Suppressor macrophage (primary cell): ENCODE measurements around the gene CCNQ.

Experiments
- DNase-seq, 4 experiments: peaks; one replicate each; pipeline ENCODE4 v3.0.0-alpha.2; 2020 to 2022

Gene CCNQ

DNA sequence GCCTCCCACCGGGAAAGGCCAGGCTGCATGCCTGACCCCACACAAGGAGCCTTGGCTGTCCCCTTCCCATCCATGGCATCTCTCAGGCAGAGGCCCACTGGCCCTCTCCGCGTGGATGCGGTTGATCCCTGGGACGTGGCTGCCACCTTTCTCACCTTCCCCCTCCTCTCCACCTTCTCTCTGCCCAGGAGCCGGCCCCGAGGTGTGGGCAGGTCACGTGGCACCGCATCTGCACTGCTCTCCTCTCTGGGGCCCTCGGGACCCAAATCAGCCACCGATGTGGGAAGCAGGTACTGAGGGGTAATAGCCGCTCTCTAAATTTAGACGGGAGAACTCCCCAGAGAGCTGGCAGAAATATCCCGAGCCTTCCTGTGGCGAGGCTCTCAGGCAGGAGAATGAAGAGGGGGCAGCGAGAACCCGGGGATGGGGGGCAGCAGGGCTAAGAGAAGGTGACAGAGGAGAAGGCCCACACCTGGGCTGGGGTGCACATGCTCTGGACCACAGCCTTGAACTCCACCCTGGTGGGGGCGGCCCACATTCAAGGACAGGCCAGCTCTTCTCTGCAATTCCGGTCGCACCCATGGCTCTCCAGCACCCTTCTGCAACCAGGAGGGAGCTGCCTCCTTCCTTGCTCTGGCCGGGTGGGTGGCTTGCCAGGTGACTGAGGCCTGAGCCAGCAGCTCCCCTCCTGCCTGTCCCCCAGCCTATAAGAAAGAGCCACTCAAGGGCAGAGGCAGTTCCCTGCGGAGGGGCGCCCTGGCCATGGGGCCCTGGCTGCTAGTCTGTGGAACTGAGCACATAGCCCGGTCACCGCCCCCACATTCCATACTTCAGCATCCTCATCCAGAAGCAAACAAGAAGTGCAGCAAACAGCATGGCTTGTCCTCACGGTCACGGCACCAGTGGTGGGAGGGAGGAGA, 38.4 kb upstream of the CCNQ start:
- no peak for DNase-seq

DNA sequence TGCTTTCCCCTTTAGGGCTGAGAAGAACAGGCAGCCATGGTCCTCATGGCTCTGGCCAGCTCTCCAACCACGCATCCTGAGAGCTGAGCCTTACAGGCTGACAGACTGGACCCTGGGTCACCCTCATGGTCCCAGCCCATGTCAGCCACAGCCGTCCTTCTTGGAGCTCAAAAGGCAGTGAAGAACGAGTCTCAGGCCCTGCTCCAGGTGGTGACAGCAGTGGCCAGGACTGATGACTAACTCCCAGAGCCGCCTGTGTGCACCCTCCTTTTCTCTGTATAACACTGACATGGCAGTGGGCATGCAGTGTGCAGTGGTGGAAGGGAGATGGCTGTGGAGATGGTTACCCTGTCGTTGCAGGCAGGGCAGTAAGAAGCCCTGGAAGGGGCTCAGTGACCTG, 37.8 kb upstream of the CCNQ start:
- DNase-seq, result no peak

DNA sequence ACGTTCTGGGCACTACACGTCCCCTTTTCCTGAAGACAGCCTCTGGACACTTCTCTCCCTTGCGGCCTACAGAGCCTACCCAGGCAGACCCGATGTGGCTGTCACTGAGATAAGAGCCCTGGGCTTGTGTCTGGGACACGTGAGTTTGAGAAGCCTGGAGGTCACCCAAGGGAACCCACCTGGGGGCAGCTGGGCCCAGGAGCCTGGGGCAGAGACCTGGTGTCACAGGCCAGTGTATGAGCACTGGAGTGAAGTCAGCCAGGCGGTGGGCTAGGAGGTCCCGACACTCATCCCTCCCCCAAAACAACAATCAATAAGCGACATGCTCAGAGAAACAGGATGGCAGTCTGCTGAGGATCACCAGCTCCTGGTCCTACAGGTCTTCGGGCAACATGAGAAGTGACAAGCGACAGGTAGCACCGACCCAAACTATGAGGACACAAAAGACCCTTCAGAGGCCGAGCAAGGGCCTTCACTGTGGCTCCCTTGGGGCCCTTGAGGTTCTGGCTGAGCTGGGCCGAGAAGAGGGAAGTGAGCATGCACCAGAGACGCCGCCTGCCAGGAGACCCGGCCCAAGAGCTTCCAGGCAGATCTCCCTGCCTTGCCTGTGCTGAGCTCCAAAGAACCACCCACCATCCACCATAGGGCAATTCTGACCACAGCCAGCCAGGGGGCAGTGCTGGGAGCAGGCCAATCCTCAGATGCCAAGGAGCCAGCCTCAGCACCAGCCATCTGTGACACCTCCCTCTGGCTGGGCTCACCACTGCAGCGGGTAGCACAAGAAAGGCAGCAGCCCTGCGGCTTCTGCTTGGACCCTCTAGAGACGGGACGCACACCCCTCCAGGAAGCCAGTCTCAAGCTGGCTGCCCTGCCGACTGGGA, 37.1 kb upstream of the CCNQ start:
- DNase-seq, result peak; percentile 48 to 68 (median 58)

DNA sequence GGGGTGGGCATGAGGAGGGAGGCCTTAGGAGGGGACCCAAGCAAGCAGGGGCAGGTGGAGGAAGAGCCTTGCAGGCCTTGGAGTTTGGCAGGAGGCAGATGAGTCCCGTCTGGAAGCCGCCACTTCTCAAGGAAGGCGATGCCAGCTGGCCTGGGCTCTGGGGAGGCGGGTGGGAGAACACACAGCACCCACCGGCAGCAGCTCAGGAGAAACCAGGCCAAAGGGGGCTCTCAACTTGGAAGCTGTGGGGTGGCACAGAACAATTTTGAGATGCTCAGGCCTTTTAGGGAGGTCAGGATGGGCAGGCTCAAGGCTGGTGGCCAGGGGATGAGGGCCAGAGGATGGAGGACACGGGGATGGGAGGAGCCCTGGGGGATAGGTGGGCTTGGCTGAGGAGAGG, 36.4 kb upstream of the CCNQ start:
- DNase-seq, result no peak

DNA sequence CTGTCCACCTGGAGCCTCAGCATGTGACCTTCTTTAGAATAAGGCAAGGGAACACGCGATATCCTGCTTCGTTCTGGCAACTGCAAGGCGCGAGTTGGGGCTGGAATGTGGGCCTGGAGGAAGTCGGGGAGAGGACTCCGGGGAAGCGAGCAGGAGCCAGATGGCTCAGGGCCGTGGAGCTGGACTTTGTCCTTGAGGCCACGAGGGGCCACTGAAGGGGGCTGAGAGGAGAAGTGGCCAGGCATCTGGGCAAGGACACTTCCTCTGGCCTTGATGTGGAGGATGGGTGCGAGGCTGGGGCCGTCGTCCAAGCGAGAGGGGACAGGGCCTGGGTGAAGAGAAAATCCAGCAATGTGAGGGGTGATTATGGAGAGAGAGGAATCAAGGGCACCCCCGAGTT, 35.9 kb upstream of the CCNQ start:
- DNase-seq, result no peak

DNA sequence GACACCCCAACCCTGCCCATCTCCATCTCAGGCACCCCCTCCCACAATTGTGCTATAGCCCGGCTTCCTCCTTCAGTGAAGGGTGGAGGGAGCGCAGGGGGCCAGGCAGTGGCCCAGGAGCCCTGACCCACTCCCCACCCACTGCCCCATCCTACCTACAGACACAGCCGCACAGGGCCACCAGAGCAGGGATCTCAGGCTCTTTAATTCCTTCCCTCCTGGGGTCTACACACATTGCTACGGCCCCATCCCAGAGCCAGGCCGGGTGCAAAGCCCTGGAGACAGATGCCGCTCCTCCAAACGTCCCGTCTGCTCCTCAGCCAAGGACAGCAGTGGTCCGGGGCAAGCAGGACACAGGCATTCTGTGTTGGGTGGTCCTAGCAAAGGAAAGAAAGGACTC, 35.3 kb upstream of the CCNQ start:
- no peak for DNase-seq

DNA sequence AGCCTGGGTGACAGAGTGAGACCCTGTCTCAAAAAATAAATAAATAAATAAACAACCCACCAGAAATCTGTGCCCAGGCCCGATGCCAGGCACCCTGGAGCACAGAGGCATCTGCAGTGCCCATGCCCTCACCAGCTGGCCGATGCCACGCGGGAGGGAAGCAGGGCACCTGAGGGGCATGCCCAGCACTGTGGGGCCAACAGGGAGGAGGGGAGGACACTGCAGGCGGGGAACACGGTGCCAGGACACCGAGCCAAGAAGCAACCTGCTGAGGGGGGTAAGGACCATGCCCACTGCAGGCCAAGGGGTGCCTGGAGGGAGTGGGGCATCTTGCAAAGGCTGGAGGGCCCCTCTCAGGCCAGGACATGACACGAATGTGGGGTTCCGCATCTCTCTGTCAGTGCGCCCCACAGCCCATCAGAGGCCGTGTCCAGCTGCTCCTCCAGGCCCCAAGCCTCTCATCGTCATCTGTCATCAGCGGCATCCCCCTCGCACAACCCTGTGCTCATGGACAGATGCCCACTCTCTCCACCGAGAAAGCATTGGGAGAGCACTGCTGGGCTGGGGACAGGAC, 34.8 kb upstream of the CCNQ start:
- DNase-seq, result no peak

DNA sequence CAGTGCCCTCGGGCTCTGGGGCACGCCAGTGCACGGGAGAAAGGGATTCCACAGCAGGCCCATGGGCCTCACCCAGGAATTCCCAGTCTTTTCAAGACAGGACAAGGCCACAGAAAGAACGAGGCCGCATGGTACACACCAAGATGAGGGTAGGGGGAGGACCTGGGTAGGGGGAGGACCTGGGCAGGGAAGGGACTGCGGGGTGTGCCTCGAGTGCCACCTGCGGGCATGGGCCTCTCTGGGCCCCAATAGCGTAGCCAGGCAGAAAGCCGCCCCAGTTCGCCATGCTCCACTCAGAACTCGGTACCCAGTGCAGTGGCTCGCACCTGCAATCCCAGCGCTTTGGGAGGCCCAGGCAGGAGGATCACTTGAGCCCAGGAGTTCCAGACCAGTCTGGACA, 34.1 kb upstream of the CCNQ start:
- no peak for DNase-seq

DNA sequence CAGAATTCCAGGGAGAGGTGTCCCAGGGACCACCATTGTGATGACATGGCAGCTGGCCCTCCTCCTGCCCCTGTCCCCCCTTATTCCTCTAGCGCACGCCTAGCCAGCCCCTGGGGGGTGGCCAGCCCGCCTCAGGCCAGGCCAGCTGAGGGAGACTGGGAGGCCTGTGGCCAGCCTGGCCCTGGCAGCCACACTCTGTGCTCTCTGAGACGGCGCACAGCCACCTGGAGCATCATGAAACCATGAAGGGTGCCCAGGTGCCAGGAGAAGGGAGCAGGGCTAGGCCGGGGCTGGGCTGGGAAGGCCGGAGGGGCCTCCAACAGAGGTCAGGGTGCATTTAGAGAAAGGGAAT, 33.6 kb upstream of the CCNQ start:
- no peak for DNase-seq

DNA sequence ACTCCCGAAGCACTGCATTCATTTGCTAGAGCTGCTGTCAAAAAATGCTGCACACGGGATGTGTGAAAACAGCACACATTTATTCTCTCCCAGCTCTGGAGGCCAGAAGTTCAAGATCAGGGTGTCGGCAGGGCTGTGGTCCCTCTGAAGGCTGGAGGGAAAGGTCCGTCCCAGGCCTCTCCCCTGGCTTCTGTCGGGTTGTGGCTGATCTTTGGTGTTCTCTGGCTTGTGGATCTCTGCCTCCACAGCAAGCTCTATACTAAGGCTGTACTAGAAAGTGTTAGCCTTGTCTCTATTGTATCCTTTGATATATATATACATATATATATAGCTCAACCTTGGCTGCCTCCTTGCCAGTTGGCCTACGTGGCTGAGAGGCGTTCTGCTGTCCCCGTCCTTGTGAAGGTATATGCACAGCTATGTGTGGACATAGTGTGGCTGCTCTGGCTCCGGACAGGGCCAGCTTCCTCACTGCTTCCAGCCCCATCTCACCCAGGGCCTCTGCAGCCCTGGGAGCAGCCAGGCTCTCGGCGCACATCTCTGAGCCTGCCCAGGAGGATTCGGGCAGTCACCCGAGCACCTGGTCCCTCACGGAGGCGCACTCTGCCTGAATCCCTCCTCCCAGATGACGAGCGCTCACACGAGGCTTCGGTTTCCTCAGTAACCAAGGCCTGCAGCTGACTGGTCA, 33.1 kb upstream of the CCNQ start:
- no peak for DNase-seq

DNA sequence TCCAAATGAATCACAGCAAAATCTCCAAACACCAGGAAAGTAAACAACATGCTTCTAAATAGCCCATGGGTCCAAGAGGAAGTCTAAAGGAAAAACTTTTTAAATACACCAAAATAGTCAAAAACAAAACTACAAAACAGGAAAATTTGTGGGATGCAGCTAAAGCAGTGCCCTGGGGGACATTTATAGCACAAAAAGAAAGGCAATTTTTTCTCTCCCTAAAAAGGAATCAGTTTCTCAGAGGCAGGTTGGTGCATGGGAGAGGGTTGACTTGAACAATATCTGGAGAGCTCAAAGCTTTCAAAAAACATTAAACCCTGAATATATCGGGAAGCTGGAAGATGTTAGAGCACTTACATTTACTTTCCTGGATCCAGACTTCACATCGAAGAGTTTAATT, 32.4 kb upstream of the CCNQ start:
- DNase-seq, result no peak

DNA sequence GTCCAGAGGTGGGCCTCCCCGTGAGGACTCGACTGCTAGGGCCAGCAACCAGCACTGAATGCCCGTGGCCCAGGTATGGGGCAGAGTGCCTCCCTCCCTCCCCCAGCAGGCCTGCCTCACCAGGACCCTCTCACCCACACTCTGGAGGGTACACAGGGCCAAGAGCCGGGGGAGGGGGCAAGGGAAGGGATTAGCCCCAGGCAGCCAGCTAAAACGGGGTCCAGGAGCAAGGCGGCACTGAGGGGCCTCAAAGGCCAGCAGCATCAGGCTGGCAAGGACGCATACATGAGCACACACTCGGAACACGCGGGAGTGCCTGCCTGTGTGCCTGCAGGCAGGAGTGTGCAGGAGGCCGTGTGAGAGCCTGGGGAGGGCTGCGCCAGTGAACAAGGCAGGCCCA, 29.7 kb upstream of the CCNQ start:
- DNase-seq, result no peak

DNA sequence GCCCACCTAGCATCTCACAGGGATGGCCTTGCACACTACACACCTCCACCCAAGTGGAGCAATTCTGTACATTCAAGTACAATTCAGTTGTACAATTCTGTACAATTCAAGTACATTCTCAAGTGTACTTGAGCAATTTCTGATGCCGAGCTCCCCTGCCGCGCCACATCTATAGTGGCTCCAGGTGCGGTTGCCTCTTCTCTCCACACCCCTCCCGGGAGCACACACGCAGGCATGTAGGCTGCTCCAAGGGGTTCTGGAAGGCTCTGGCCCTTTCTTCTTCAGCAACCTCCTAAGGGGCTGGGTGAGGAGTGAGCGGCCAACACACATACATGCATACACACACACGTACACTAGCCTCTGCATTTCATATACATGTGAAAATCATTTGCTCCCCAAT, 29.2 kb upstream of the CCNQ start:
- DNase-seq, result no peak

DNA sequence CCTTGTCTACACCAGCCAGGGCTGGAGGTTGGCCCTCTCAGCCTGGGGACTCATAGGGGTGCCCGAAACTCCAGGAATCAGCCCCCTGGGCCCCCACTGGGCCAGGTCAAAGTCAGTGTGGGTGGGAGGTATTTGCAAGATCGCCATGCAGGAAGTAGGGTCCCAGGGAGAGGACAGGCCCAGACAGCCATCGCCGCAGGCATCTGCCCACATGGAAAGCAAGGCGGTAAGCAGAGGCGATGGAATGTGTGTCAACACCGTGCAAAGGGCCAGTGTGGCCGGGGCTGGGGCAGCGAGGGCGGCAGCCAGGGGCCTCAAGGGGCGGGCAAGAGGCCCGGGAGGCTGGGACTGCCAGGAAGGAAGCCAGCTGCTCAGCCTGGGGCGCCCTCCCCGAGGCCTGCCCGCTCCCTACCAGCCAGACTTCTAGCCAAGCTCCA, 28.8 kb upstream of the CCNQ start:
- DNase-seq, result peak in 1 of 4 experiments; percentile 12

DNA sequence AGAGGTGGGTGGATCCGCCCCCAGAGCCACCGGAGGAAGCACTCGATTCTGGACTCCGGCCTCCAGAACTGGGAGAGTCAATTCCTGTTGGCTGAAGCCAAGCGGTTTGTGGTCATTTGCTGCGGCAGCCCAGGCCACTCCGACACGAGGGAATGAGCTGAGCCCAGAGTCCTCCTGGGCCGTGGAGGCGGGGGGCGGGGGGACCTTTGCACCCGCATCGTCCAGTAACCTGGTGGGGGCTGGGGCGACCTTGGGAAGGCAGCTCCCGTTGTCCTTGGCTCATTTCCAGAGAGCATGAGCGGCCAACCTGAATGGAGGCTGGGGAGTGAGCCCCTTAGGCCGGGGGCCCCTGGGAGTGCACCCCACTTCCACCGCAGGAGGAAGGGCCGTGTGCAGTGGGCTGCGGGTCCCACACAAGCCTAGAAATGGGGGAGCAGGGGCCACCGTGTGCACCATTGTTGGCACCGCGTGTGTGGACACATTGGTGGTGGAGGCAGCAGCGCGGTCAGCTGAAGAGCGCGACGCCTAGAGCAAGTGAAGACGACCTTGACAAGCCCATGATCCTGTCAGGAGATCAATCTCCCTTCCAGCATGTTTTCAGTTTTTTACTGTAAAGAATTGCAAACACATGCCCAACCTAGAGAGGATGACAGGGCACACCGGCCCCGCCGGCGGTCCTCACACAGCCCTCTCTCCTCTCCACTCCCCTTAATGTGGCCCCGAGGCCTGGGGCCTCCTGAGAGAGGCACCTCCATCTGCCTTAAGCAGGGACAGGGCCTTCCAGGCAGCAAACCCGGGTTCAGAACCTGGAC, 28.1 kb upstream of the CCNQ start:
- DNase-seq, result no peak

DNA sequence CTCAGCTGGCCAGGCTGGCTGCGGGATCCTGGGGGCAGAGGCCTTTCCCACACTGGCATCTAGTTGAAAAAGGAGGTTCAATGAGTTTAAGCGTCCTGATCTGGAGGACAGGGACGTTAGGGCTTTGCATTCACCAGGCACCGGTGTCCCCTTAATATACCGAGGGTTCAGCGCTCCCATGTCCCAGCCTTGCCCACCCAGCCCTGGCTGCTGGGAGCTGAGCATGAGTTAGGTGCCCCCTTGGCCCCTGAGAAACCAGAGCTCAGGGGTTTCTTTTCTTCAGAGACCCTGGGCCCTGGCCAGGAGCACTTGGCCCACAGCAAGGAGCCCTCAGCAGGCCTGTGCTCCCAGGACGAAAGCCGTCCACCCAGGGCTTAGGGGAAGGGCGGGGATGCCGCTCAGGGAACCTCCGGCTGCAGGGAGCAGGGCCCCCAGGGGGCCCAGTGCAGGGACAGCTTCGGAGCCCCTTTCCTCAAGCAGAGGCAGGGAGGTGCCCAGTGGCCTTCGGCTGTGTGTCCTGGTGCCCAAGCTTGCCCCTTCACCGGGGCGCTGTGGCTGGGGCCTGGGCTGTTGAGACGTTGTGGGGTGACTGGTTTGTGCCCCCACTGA, 27.2 kb upstream of the CCNQ start:
- DNase-seq, result no peak

DNA sequence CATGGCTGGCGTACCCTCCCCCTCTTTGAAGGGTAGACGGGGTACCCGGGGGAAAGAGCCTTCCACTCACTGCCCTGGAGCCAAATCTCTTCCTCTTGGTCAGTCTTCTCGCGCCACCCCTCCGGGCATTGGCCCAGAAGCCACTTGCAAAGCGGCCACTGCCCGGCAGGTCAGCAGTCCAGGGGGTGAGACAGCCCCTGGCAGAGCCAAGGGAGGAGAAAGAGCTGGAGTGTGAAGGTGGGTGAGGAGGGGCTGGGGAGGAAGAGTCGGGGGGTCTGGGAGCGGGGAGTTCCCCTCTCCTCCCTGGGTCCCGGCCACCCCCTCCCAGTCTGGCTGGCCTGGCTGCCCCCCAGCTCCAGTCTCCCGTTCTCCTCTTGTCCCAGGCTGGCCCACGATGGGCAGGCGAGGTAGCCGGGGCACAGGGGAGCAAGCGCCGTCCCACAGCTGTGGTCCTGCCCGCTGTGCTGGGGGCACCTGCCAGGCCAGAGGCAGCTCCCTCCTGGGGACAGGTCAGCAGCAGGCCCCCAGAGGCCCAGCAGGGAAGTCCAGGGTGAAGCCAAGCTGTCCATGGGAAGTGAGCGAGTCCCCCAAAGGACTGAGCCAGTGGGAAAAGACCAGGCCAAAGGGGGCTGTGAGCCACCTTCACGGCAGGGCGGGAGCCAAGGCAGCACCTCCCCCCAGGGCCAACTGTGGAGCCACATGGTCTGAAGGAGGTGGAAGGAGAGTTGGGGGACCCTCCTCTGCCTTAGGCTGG, 26.5 kb upstream of the CCNQ start:
- no peak for DNase-seq

DNA sequence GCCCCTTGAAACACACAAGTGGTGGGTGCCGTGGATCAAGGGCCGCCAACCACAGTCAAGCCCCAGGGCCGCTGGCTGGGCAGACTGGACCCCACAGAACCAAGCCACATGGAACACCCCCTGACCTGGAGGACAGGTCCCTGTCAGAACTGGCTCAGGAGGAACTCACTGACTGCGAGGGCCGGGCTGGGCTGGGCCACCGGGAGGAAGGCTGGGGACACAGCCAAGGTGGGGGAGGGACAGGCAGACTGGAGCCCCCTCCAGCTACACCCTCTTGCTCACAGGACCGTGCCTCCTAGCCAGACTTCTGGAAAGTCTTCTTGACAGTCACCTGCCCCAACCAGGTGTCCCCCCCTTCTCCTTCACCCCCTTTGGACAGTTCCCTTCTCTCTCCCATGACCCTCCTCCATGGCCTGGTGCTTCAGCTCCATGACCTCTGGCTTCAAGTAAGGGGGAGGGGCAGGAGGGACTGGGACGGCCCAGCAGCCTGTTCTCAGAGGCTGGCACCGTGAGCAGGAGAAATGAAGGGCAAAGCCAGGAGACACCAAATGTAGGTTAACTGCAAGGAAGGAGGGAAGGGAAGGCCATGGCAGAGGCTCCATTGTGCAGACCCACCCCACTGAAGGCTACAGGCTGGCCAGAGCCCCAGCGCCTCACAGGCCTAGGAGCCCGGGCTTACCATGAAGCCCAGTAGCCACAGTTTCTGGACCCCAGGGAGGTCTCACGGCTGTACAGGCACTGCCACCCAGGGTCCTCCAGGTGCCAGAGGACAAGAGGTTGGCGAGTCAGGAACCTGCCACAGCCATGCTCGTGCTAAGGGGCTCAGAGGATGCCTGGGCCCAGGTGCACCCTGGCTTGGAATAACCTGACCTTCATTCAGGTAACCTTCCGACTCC, 25.5 kb upstream of the CCNQ start:
- DNase-seq, result no peak

DNA sequence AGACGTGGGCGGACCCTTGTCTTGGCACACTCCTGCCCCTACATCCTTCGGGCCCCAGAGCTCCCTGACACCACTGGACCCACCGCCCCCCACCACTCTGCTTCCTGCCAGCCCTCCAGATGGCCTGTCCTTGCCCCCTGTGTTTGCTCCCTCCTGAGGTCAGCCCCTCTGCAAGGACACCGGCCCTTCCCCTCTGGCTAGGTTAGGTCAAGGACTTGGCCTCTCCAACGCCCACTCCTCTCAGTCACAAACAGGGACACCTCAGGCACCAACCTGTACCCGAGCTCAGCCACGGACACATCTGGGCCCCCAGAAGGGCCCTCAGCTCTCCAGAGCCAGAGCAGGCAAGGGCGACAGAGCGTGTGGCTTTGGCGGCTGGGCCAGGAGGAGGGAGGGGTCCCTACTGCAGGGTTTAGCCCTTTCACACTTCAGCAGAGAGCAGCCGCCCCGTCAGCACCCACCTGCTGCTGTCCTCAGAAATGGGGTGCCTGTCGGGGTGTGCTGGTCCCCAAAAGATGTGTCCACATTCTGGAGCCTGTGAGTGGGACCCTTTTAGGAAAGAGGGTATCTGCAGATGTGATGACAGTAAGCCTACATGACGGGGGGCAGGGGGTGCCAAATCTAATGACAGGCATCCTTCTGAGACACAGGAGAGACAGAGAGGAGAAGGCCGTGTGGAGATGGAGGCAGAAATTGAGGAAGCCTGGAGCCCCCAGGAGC, 24.5 kb upstream of the CCNQ start:
- DNase-seq, result no peak
